B cell (primary cell): ENCODE data around the gene MEIOB. TPM values are rescaled to one million over a fixed set of nuclear protein-coding genes. Genes with fewer than 3 reads are reported as not detected.

Experiments
- ATAC-seq: fragments of 200-7000 bp; cut with Tn5 transposase; one replicate; pipeline ENCODE4 v1.10.0; 2021; ENCODE audit warnings: low read depth, mild to moderate bottlenecking, moderate number of reproducible peaks, moderate library complexity
- CTCF ChIA-PET: fragments of 350-600 bp; sonication (Branson Sonifier 250); formaldehyde crosslinking; loops from one replicate; lab custom pipeline; 2021; ENCODE audit warnings: antibody characterized with exemption, inconsistent platforms; lab: Charles Lee
- POLR2A ChIA-PET: fragments of 350-600 bp; sonication (Branson Sonifier 250); formaldehyde crosslinking; loops from one replicate; lab custom pipeline; 2021; ENCODE audit warnings: antibody characterized with exemption; lab: Charles Lee
- DNase-seq: peaks from one replicate; pipeline ENCODE4 v3.0.0; 2013
- H2AFZ ChIP-seq: 2 replicates; pipeline ENCODE4 v1.6.1; 2012; ENCODE audit warnings: mild to moderate bottlenecking, low read depth, low read length; ENCODE audit not compliant: insufficient read depth, poor library complexity, severe bottlenecking
- H3K27ac ChIP-seq, 2 donors: 1 replicate in 1 of 2; 2 replicates in 1 of 2; pipeline ENCODE4 v1.5.1; 2012 to 2013; ENCODE audit warnings: low read length in 2 of 2, mild to moderate bottlenecking in 2 of 2, moderate library complexity in 1 of 2
- H3K27me3 ChIP-seq, 4 experiments: fragments of 200-600 bp in 1 of 4; sonication (generic) in 1 of 4; replicated peaks in 1 of 4; 1 replicate in 2 of 4; 2 replicates in 2 of 4; pipeline versions ENCODE4 v1.6.1 to v1.7.0; 2013 to 2016; ENCODE audit warnings: low read length in 3 of 4, mild to moderate bottlenecking in 2 of 4, mixed read lengths in 1 of 4, moderate library complexity in 1 of 4; ENCODE audit not compliant: insufficient read depth in 4 of 4, control insufficient read depth in 3 of 4; ENCODE audit errors: control extremely low read depth in 1 of 4
- H3K36me3 ChIP-seq, 2 experiments: replicated peaks in 1 of 2; 1 replicate in 1 of 2; 2 replicates in 1 of 2; pipeline versions ENCODE4 v1.6.1 to v1.7.1; 2013; ENCODE audit warnings: low read length in 1 of 2; ENCODE audit not compliant: insufficient read depth in 2 of 2, control insufficient read depth in 1 of 2; ENCODE audit errors: control extremely low read depth in 1 of 2, extremely low read depth in 1 of 2
- H3K4me1 ChIP-seq, 2 donors: fragments of 200-600 bp in 1 of 2; sonication (generic) in 1 of 2; 1 replicate in 1 of 2; 2 replicates in 1 of 2; pipeline versions ENCODE4 v1.5.1 to v1.6.1; 2013 to 2017; ENCODE audit warnings: low read length in 2 of 2; ENCODE audit not compliant: control insufficient read depth in 2 of 2, insufficient read depth in 2 of 2
- H3K4me2 ChIP-seq: replicated peaks from 2 replicates; pipeline ENCODE3; 2012; ENCODE audit warnings: mild to moderate bottlenecking, low read depth, low read length; ENCODE audit not compliant: poor library complexity, severe bottlenecking
- H3K4me3 ChIP-seq, 5 experiments: fragments of 200-600 bp in 1 of 5; sonication (generic) in 1 of 5; 1 replicate in 3 of 5; 2 replicates in 2 of 5; pipeline versions ENCODE4 v1.5.1 to v1.7.0; 2011 to 2016; ENCODE audit warnings: low read length in 4 of 5, mild to moderate bottlenecking in 4 of 5, low read depth in 2 of 5, control low read depth in 1 of 5, moderate library complexity in 1 of 5; ENCODE audit not compliant: insufficient read depth in 1 of 5; ENCODE audit errors: control extremely low read depth in 1 of 5, extremely low read depth in 1 of 5
- H3K79me2 ChIP-seq: fragments of 200-600 bp; sonication (generic); one replicate; pipeline ENCODE4 v1.6.0; 2016; ENCODE audit warnings: low read length; ENCODE audit not compliant: control insufficient read depth, insufficient read depth
- H3K9ac ChIP-seq: fragments of 200-600 bp; sonication (generic); 2 replicates; pipeline ENCODE4 v1.6.1; 2017; ENCODE audit warnings: mild to moderate bottlenecking, low read length, moderate library complexity
- H3K9me3 ChIP-seq, 3 donors: one replicate each; pipeline versions ENCODE4 v1.6.1 to v1.7.1; 2013; ENCODE audit warnings: low read length in 2 of 3; ENCODE audit not compliant: control insufficient read depth in 2 of 3, insufficient read depth in 1 of 3; ENCODE audit errors: control extremely low read depth in 1 of 3
- H4K20me1 ChIP-seq: 2 replicates; pipeline ENCODE4 v1.6.0; 2012; ENCODE audit warnings: mild to moderate bottlenecking, low read length; ENCODE audit not compliant: insufficient read depth, control insufficient read depth, poor library complexity, severe bottlenecking
- H3K27ac Mint-ChIP-seq: one replicate; pipeline ENCODE4 v1.8.0; 2021; ENCODE audit warnings: mixed read lengths
- H3K27me3 Mint-ChIP-seq: one replicate; pipeline ENCODE4 v1.8.0; 2021; ENCODE audit warnings: mixed read lengths
- H3K4me1 Mint-ChIP-seq: one replicate; pipeline ENCODE4 v1.8.0; 2021; ENCODE audit warnings: mixed read lengths
- H3K4me3 Mint-ChIP-seq: one replicate; pipeline ENCODE4 v1.8.0; 2021; ENCODE audit warnings: mixed read lengths
- H3K9me3 Mint-ChIP-seq: one replicate; pipeline ENCODE4 v1.8.0; 2022; ENCODE audit warnings: mixed read lengths; ENCODE audit not compliant: insufficient read depth
- EZH2 ChIP-seq: IDR thresholded peaks from 2 replicates; pipeline ENCODE4 v1.6.1; 2012; ENCODE audit warnings: borderline replicate concordance, low read depth, mild to moderate bottlenecking, moderate library complexity, low read length; ENCODE audit not compliant: insufficient read depth, poor library complexity, severe bottlenecking
- WGBS: methylation state at CpG from one replicate; pipeline ENCODE4 v1.1.5; 2013; ENCODE audit warnings: missing lambda C conversion rate; ENCODE audit not compliant: insufficient coverage; 5-methylcytosine and 5-hydroxymethylcytosine counted together
- intact Hi-C: fragments of 100-400 bp; cut with micrococcal nuclease; formaldehyde crosslinking; loops from one replicate; pipeline ENCODE4 v1.10.0; 2022
- polyA plus RNA-seq: library from polyadenylated mRNA; depleted of rRNA; stranded (reverse); fragments of >200 nt; gene quantifications from 2 replicates; pipeline ENCODE4 v1.2.3, GENCODE V29; 2012
- total RNA-seq, 2 donors: library from RNA; stranded (reverse); fragments of 120-200 nt in 1 of 2; gene quantifications; 1 replicate in 1 of 2; 2 replicates in 1 of 2; pipeline versions ENCODE4 v1.2.3 to v1.2.4, GENCODE V29; 2013 to 2022
- TF ChIP-seq, protein P1 (sequence below): fragments of 200-600 bp; IDR thresholded peaks from one replicate; pipeline ENCODE4 v1.8.0; 2022; ENCODE audit warnings: antibody characterized with exemption, mild to moderate bottlenecking

MEIOB gene
- total and polyA plus RNA-seq, 2 donors (not counting 1 experiment from before 2014, with no cell fraction given), result not detected

DNA sequence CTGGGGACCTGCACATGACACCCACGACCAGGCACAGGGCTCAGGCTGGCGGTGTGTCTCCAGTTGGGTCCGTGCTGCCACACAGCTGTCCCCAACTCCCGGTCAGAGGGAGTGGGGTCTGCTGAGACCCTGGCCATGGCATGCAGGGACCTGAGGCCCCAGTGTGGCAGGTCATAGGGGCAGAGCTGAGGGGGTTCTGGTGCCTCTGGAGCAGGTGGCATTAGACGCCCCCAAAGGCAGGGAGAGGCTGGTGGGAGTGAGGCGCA is 85.0 kb downstream of the MEIOB start:
- Mint-ChIP-seq H3K27me3 (no peaks in the 10 kb centered on the region), H3K4me1 (peaks cover 10% of the 10 kb centered on the region), H3K4me3 (no peak overlapping the region), H3K27ac (no peak overlapping the region), H3K9me3 (no peaks in the 10 kb centered on the region)
- intact Hi-C loops, result no loop called here
- Histone ChIP-seq H3K4me1 (peaks cover 0 to 12% of the 10 kb centered on the region in 2 donors), H3K9me3 (no peaks in the 10 kb centered on the region), H3K4me3 (no peak overlapping the region), H4K20me1 (peaks cover 57% of the 10 kb centered on the region), H2AFZ (no peak overlapping the region), H3K4me2 (no peak overlapping the region), H3K27me3 (no peaks in the 10 kb centered on the region), H3K79me2 (peaks cover 65% of the 10 kb centered on the region), H3K27ac (no peak overlapping the region), H3K9ac (no peak overlapping the region), H3K36me3 (peaks cover 0 to 33% of the 10 kb centered on the region in 2 experiments)
- no peak for TF ChIP-seq EZH2
- TF ChIP-seq, protein P1, sequence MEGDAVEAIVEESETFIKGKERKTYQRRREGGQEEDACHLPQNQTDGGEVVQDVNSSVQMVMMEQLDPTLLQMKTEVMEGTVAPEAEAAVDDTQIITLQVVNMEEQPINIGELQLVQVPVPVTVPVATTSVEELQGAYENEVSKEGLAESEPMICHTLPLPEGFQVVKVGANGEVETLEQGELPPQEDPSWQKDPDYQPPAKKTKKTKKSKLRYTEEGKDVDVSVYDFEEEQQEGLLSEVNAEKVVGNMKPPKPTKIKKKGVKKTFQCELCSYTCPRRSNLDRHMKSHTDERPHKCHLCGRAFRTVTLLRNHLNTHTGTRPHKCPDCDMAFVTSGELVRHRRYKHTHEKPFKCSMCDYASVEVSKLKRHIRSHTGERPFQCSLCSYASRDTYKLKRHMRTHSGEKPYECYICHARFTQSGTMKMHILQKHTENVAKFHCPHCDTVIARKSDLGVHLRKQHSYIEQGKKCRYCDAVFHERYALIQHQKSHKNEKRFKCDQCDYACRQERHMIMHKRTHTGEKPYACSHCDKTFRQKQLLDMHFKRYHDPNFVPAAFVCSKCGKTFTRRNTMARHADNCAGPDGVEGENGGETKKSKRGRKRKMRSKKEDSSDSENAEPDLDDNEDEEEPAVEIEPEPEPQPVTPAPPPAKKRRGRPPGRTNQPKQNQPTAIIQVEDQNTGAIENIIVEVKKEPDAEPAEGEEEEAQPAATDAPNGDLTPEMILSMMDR, result no peak
- ATAC-seq (no peak), DNase-seq (no peak)
- ChIA-PET CTCF (no interaction called here), POLR2A (interaction anchor here (0.5 kb wide), 1 partner anchor 14 kb away, joined by 3 read pairs; the partner anchor contains the start of genes EME2 and MRPS34)
- WGBS, result 96% methylated on average over 6 of the region's 6 CpGs

DNA sequence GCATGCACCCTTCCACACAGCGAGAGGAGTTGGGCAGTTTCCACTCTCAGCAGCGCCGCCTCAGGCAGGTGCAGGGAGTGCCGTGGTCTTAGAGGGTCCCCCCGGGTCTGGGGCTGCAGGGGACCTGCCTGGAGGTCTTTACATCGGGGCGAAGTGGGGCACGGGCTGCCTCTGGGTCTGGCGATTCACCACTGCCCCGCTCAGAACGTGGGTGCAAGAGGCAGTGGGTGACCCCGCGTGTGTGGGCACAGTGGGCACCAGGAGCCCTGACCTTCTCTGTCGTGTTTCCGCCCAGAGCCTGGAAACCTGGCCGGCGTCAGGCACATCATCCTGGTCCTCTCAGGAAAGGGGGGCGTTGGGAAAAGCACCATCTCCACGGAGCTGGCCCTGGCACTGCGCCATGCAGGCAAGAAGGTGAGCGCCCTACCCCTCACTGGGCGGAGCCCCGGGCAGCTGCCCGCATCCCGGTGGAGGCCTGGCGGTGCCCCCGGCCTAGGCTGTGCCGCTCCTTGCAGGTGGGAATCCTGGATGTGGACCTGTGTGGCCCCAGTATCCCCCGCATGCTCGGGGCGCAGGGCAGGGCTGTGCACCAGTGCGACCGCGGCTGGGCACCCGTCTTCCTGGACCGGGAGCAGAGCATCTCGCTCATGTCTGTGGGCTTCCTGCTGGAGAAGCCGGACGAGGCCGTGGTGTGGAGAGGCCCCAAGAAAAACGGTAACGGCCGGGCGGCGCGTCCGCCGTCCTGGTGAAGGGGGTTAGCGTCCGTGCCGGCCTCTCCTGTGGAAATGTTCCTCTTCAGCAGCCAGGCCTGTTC is 85.5 kb downstream of the MEIOB start:
- H3K27me3 ChIP-seq, result no peaks in the 10 kb centered on the region
- H3K4me3 Mint-ChIP-seq, result no peak overlapping the region
- H3K9ac ChIP-seq, result no peak overlapping the region
- ChIA-PET CTCF (no interaction called here), POLR2A (no interaction called here)
- no peak overlapping the region for H2AFZ ChIP-seq
- ATAC-seq (no peak), DNase-seq (no peak)
- H4K20me1 ChIP-seq, result peaks cover 62% of the 10 kb centered on the region
- 97% methylated on average over 51 of the region's 51 CpGs for WGBS
- H3K36me3 ChIP-seq, result peaks cover 0 to 33% of the 10 kb centered on the region in 2 experiments
- H3K4me2 ChIP-seq, result no peak overlapping the region
- peaks cover 15% of the 10 kb centered on the region for H3K4me1 Mint-ChIP-seq
- H3K27ac ChIP-seq, result no peak overlapping the region
- H3K9me3 Mint-ChIP-seq, result no peaks in the 10 kb centered on the region
- H3K27me3 Mint-ChIP-seq, result no peaks in the 10 kb centered on the region
- no peaks in the 10 kb centered on the region for H3K9me3 ChIP-seq
- no peak overlapping the region for H3K4me3 ChIP-seq
- intact Hi-C loops, result no loop called here
- peaks cover 70% of the 10 kb centered on the region for H3K79me2 ChIP-seq
- H3K4me1 ChIP-seq, result peaks cover 4 to 17% of the 10 kb centered on the region in 2 donors
- no peak overlapping the region for H3K27ac Mint-ChIP-seq
- TF ChIP-seq, protein P1, result no peak
- TF ChIP-seq EZH2, result no peak
